PFSK-1 (cell line): ENCODE results near the gene INPP4B.

Source experiments
- FOXP2 ChIP-seq: optimal IDR thresholded peaks from 2 replicates; pipeline ENCODE3; 2011; ENCODE audit warnings: borderline replicate concordance, control low read depth, inconsistent platforms; ENCODE audit not compliant: insufficient read depth; ENCODE audit errors: extremely low read length, extremely low read depth
- POLR2AphosphoS5 ChIP-seq: IDR thresholded peaks from 2 replicates; pipeline ENCODE4 v1.6.1; 2012; ENCODE audit warnings: low read depth, mild to moderate bottlenecking, control low read depth, low read length, moderate library complexity
- REST ChIP-seq, 2 experiments: IDR thresholded peaks; 2 replicates each; pipeline versions ENCODE4 v1.6.1 to v1.8.0; 2011 to 2012; ENCODE audit warnings: low read depth in 2 of 2, low read length in 2 of 2, control low read depth in 1 of 2, inconsistent platforms in 1 of 2, mild to moderate bottlenecking in 1 of 2, moderate library complexity in 1 of 2; ENCODE audit not compliant: insufficient read depth in 1 of 2
- SIN3A ChIP-seq: IDR thresholded peaks from 2 replicates; pipeline ENCODE4 v1.6.1; 2012; ENCODE audit warnings: mild to moderate bottlenecking, low read length, moderate library complexity, borderline replicate concordance; ENCODE audit not compliant: insufficient read depth
- TAF1 ChIP-seq: IDR thresholded peaks from 2 replicates; pipeline ENCODE4 v1.6.1; 2012; ENCODE audit warnings: low read length, control low read depth, borderline replicate concordance; ENCODE audit not compliant: insufficient read depth

INPP4B gene

GRCh38 chr4:142452161-142452855, 393.8 kb downstream of the INPP4B start:
- TF ChIP-seq SIN3A (no peak), TAF1 (no peak), POLR2AphosphoS5 (no peak), FOXP2 (no peak), REST (IDR thresholded peaks at IDR 0.05; ENCODE audit: insufficient read depth in 1 of 2, low read depth in 2 of 2, low read length in 2 of 2) (no peak)

- TF ChIP-seq TAF1 (no peak), FOXP2 (no peak), REST (IDR thresholded peaks at IDR 0.05; ENCODE audit: insufficient read depth in 1 of 2, low read depth in 2 of 2, low read length in 2 of 2) (no peak), POLR2AphosphoS5 (no peak), SIN3A (no peak)
Observed at GRCh38 chr4:142449771-142450373, 396.2 kb downstream of the INPP4B start.

GRCh38 chr4:142447009-142447408, 399.1 kb downstream of the INPP4B start:
- TF ChIP-seq POLR2AphosphoS5 (no peak), FOXP2 (no peak), REST (IDR thresholded peaks at IDR 0.05; ENCODE audit: insufficient read depth in 1 of 2, low read depth in 2 of 2, low read length in 2 of 2) (no peak), TAF1 (no peak), SIN3A (no peak)

- TF ChIP-seq POLR2AphosphoS5 = no peak
Observed at GRCh38 chr4:142443469-142443868, 402.6 kb downstream of the INPP4B start.

GRCh38 chr4:142440093-142440492, 406.0 kb downstream of the INPP4B start:
- TF ChIP-seq SIN3A (no peak), REST (IDR thresholded peaks at IDR 0.05; ENCODE audit: insufficient read depth in 1 of 2, low read depth in 2 of 2, low read length in 2 of 2) (no peak), TAF1 (no peak), FOXP2 (no peak), POLR2AphosphoS5 (no peak)
